SKM-1 (cell line): ENCODE data around the gene TEP1.
A peak's percentile ranks its signal among the peaks of the same experiment; 100 is the strongest.

Experiments used
- DNase-seq: peaks from one replicate; lab custom pipeline; 2025; ENCODE audit not compliant: unreplicated experiment; lab: John Stamatoyannopoulos, UW

Gene TEP1

DNA sequence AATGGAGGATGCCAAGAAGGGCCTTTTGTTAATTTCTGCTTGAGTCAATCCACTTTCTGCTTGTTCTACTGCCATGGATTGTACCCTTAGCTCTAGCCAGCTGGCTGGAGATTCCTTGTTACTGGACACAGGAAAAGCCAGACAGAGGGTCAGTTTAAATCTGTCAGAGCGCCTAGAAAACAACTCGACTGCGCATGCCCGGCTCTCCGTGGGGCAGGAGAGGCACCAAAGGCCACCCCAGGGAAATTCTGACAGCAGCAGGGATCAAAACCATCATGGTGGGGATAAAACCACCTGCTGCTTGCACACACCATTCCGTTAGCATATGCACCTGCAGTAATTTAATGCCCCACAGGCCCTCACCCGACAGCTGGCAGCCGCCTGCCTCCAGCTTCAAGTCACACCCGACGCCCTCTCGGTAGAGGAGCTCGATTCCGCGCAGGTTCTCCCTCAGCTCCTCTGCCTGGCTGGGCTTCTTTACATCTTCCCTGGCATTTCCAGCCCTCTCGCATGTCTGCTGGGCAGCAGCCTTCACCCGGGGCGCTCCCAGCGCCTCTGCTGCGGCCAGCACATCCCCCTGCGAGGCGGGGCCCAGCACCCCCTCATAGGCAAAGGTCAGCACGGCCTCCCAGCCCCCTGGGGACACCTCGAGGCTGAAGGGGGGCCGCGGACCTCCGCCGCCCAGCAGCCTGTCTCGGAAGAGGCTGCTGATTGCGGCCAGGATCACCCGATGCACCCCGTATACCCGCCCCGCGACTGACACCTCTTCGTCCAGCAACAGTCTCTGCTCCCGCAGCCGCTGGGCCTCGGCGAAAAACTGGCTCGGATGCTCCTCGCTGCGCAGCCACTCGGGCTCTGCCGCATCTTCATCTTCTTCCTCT, 21.6 kb upstream of the TEP1 start:
- no peak for DNase-seq

DNA sequence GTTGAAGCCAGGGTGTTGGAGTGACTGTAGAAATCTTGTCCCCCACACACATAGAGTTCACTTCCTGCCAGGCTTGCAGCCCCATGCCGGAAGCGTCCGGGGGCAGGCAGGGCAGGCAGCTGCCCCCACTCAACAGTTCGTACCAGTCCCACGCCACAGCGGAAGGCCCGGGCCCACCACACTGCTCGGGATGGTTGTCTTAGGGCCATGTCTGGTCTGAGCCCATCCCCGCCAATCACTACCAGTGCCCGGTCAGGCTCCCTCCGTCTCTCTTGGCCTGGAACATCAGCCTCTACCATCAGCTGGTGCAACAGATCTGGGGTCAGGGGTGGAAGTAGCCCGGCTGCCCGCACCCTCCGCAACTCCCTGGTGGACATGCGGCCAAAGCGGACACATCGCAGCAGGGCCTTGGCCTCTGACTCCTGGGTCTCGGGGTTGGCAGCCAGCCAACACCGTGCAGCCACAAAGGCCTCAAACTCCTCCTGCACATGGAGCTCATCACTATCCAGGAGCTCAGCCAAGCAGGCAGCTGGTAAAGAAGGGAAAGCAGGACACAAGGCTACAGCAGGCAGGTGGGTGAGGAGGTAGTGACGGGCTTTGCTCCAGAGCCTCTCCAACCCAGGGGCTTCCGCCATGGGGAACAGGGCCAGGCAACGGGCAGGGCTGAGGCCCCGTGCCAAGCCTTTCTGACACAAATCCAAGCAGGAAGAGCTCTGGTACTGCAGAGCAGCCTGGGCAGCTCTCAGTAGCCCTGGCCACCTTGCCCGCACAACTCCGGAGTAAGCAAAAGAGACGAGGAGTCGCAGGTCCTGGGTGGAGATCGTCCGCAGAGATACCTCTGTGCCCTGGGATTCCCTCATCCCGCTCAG, 16.7 kb upstream of the TEP1 start:
- DNase-seq, result no peak

DNA sequence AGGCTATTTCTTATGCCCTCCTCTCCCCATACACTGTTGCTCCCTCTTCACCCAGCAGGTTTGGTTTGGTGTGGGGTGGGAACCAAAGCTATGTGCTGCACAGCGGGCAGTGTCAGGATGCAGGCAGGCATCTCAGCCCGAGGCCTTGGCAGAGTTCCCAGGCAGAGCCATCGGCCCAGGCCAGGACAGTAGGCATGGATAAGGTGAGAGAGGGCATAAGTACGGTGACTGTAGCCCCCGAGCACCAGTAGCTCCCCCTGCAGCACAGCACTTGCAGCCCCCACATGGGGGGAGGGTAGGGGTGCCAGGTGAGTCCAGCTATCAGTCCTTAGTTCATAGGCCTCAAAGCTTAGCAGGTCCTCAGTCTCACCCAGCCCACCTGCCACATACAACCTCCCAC, 15.5 kb upstream of the TEP1 start:
- DNase-seq, result no peak

DNA sequence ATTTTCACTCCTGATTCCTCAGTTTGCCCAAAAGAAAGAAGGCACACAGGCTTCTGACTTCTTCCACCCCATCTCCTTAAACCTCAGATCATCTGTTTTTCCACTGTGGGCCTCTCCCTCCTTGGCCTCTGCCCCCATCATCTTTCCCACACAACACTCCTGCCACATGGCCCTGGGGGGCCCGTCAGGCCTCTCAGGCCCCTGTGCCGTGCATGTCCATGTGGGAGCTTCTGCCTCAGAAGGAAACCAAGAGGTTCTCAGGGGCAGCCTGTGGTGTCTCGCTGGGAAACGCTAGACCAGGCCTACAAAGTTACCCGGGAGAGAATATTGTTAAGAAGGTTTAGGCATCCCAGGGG, 14.7 kb upstream of the TEP1 start:
- no peak for DNase-seq

DNA sequence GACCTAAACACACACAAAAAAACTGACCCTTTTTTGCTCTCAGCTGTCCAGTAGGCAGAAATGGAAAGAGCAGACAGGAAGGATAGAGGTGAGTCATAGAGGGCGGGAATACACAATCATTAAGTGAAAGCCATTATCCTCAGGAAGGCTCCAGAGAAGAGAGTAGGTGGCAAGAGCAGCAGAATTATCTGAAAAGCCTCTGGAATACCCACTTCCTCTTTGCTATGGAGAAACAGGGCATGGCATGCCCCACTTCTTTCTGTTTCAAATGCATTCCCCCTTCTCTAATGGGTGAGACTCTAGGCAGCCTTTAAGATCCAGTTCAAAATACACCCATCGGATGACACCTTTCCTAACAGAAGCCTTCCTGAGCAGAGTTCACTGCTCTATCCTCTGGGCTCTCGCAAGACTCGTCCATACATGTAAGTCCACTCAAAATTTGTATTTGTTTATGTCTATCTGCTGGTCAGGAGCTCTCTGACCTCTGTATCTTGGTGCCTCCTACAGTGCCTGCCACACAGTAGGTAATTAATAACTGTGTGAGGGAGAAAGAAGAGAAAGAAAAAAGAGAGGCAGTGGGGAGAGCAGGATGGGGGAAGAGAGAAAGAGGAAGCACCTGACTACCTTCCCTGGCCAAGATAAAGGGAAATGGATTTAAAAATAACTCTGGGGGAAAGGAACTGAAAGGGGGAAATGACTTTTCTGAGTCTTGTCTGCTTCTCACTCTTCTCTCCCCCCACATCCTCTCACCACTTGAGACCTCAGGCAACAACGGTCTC, 14.1 kb upstream of the TEP1 start:
- DNase-seq, result peak; percentile 80

DNA sequence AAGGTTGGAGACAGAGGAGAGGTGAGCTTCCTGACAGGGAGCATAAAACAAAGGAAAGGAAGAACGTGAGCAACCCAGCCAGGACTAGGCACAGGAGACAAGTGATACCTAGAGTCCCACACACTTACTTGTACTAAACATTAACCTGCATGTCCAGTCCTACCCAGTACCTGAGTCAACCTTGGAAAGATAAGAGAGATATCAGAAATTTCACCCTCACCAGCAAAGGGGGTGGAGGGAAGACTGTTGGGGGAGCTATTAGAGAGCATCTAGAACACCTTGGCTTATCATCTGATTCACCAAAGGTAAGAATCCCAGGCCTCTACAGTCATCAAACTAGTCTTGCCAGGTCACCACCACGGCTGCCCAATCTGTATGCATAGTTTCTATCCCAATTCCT, 11.6 kb upstream of the TEP1 start:
- no peak for DNase-seq

DNA sequence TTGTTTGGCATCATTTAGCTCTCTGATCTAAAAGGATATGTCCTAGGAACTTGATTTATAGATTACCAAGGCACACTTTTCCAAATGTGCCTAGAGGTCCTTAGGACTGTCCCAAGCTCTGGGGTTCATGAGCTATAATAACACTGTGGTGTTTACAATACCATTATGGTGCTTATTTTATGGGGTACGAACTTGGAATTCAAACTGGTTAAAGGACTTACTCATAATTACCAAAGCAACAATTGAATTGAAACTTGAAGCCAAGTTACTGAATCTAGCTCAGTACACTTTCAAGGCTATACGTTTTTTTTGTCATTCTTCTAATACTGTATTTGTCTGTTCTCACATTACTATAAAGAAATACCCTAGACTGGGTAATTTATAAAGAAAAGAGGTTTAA, 9.6 kb upstream of the TEP1 start:
- DNase-seq, result no peak

DNA sequence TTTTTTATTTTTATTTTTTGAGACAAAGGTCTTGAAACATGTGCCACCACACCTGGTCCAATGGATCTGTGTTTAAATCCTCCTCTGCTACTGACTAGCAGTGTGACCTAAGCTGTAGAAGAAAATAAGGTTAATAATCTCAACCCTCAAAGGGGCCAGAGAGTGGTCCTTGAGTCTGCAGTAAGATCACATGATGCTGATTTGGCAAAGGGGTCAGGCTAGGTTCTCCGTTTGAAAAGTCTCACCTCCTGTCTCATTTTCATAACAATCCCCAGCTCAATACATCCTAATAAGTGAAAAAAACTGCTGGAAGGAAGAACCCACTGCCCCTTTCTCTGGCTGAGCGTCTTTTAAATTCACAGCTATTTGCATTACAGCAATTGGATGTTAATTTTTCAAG, 8.0 kb upstream of the TEP1 start:
- DNase-seq, result no peak

DNA sequence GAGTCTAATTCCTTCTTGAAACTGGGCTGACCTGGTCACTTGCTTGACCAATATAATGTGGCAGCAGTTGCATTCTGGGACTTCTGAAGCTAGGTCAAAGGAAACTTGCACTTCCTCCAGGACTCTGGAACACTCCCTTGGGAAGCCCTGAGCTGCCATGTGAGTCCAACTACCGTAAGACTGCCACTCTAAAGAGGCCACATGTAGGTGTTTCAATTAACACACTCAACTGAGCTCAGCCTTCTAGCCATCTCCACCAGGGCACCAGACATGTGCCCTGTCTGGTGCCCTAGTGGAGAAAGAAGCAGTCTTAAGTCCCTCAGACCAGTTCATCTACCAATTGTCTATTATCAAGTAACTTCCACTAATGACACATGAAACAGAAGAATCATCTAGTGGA, 6.1 kb upstream of the TEP1 start:
- DNase-seq, result no peak

DNA sequence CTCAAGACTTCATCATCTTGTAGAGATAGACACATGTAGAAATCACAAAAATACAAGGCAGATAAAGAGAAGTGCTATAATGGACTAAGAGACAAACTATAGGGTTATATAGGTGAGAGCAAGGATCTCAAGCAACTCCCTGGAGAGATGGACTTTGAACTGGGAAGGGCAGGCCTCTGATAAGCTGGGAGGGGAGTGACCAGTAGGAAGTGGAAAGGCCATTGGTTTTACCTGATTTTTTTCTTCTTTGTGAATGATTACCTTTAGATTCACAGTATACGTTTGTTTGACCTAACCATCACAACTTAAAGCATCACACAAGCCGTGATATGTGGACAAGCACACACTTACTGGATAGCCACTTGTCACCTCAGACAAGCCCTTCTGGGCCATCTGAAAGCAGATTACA, 5.2 kb upstream of the TEP1 start:
- DNase-seq, result no peak

DNA sequence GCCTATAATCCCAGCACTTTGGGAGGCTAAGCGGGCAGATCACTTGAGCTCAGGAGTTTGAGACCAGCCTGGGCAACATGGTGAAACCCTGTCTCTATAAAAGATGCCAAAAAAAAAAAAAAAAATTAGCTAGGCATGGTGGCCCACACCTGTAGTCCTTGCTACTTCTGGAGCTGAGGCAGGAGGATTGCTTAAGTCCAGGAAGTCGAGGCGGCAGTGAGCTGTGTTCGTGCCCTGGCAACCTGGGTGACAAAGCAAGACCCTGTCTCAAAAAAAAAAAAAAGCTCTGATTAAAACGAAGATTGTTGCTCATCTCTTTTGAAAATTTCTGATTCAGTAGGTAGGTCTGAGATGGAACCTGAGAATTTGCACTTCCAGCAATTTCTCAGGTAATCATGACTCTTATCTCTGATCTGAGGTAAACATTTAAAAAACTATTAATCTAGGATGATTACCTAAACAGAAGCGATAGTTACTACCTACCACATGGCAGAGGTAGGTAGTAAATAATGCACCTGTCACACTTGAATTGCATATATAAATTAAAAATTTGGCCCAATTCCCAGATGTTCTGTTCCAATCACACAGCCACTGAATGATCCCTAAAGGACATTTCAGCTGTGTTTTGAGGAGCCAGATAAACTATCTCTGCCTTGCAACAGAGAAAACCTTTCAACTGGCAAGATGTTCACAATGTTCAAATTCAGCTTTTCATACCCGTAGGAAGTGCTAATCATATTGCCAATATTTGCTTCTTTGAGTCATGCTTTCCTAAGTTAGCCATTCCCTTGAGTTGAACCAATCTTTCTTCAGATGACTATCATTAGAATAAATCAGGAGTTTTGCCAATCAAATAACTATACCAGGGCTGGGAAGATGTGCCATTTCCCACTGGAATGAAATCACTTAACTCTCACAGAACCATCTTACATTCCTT, 4.2 kb upstream of the TEP1 start:
- DNase-seq, result no peak

DNA sequence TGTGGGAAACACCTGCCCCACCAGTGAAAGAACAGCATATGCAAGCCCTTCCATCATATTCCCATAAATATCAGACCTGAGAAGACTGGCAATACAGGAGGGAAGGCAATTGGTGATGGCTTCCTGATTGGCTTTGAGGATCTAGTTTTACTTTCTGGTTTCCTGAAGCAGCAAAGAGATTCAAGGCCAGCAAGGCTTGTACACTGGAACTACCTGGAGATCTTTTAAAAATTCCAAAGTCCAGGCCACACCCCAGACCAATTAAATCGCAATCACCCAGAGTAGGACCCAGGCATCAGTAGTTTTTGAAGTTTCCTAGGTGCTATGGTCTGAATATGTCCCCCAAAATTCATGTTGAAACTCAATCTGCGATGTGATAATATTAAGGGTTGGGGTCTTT, 2.9 kb upstream of the TEP1 start:
- no peak for DNase-seq

DNA sequence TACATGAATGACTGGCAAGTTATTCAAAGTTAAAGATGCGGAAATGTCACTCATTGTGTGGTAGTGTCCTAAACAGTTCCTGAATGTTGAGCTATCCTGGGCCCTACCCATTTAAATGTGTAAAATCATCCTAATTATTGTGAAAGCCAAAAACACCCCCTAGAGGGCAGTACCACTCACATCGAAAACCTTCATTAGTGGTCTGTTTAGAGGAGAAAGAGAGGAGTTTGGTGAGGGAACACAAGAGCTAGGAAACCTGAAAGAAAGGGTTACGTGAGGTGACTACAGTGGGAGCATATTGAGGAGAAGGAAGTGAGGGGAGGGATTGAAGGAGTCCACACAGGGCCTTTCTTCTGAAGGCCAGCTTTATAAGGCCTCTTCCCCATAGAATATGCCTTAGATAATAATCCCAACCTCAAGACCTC, 2.5 kb upstream of the TEP1 start:
- peak; percentile 38 for DNase-seq

DNA sequence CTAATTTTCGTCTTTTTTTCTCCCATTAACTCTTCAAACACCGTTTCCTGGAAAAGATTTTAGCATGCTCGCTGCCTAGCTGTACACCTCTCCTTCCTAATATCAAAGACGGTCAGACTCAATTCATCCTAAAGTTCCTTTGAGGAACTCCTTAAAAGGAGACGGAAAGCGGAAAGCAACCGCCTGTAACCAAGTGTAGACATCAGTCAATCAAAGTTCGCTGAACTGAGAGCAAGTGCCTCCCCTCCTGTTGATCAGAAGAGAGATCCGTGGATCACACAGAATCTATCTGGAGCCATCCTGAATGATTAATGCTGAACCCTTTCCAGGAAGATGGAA, 412 bp upstream of the TEP1 start:
- no peak for DNase-seq

DNA sequence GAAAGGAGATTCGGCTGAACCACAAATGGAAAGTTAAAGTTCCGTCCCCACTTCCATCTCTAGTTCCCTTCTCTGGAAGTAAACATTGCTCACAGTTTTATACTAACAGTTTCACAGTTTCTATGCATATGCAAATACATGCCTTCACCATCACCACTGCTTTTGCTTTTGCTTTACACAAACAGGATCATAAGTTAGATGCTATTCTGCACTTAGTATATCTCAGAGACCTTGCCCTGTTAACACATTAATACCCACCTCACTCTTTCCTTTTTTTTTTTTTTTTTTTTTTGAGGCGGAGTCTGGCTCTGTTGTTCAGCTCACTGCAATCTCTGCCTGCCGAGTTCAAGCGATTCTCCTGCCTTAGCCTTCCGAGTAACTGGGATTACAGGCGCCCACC, 890 bp downstream of the TEP1 start:
- DNase-seq, result no peak

DNA sequence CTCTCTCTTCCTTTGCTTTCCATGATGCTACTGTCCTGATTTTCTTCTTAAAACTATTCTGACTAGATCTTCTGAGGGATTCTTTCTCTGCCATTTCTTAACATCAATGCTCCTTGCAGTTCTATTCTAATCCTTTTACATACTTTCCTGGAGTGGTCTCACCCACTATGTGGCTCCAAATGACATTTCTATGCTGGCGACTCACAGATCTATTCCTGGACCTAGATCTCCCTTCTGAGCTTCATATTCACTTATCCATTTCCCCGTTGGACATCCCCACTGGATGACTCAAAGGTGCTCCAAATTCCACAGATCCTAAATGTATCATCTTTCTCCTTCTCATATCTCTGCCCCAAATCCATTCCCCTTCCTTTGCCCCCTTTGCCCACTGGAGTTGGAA, 4.1 kb downstream of the TEP1 start:
- DNase-seq, result no peak

DNA sequence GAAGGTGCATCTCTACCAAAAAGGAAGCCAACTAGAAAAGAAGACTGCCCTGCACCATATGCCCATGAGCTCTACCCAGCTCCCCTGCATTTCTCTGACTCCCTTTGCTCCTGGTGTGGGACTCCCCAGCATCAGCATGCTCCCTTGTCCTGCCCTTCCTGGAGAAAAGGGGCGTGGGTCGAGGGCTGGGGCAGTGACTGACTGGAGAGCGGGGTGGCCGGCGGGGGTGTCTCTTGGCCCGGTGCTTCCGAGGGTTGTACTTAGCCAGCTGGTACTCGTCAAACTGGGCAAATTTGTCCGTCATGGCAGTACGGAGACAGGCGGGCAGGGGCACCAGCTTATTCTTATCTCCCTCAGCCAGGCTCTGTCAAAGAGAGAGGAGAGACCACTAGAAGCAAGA, 9.8 kb downstream of the TEP1 start:
- DNase-seq, result no peak

DNA sequence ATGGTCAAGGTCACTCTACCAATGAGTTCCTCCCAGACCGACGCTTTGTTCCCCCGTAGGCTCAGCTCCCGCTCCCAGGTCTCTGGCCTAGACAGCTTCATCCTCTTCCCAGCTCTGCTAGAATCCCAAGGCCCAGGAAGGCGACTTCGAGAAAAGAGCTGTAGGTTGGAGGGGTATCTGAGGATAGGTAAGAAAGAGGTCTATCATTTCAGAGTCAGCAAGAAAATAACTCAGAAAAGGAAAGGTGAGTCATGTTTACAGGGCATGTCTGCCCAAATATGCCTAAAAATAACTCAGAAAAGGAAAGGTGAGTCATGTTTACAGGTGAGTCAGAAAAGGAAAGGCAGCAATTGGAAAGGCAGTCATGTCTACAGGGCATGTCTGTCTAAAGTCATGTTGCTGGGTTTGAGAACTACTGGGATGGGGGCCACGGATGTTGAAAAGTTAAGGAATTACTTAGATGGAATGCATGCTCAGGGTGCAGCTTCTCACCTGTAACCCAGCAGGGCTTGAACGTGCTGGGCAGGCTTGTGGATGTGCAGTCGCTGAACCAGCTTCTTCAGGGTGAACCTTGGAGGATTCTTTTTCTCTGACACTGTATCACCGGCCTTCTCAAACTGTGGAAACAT, 12.2 kb downstream of the TEP1 start:
- no peak for DNase-seq

DNA sequence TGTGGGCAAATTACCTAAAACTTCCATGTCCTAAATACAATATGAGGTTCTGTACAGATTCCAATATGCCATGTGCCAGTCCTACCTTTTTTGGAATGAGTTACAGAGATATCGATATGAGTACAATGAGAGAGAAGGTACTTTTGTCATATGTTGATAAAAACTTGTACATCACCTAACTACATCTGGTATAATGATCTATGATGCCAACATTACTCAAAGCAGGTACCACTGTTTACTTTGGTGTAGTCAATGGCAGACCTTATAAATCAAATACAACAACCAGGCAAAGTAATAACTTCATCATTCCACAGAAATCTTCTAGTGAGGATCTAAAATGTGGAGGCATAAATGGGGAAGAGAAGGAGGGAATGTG, 12.7 kb downstream of the TEP1 start:
- no peak for DNase-seq

DNA sequence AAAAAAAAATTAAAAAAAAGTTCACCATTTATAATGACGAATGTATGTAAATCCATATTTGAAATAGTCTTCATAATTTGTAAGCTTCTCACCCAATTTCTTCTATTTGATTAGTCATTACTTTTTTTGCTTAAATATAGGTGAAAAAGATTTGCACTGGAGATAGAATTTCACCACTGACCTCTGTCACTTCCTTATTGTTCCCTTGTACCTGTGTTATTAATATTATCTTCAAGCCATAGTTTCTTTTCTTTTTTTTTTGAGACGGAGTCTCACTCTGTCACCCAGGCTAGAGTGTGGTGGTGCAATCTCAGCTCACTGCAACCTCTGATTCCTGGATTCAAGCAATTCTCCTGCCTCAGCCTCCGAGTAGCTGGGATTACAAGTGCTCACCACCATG, 15.8 kb downstream of the TEP1 start:
- DNase-seq, result no peak
